Karpas-422 (cell line): ENCODE data around the gene SUSD3. TPM values are rescaled to one million over a fixed set of nuclear protein-coding genes. Genes with fewer than 3 reads are reported as not detected.

Experiments
- DNase-seq: peaks from one replicate; pipeline ENCODE4 v3.0.0-alpha.2; 2015
- H2AFZ ChIP-seq: fragments of 200-600 bp; sonication (generic); 2 replicates; pipeline ENCODE4 v1.6.1; 2014; ENCODE audit warnings: antibody characterized with exemption, low read length, mixed read lengths
- H3K27ac ChIP-seq: fragments of 200-600 bp; sonication (generic); 2 replicates; pipeline ENCODE4 v1.5.1; 2014; ENCODE audit warnings: mild to moderate bottlenecking, low read length, moderate library complexity
- H3K27me3 ChIP-seq: fragments of 200-600 bp; sonication (generic); 2 replicates; pipeline ENCODE4 v1.6.1; 2014; ENCODE audit warnings: low read length, mixed read lengths
- H3K36me3 ChIP-seq: fragments of 200-600 bp; sonication (generic); 2 replicates; pipeline ENCODE4 v1.6.1; 2014; ENCODE audit warnings: low read length, mixed read lengths; ENCODE audit not compliant: insufficient read depth
- H3K4me1 ChIP-seq: fragments of 200-600 bp; sonication (generic); 2 replicates; pipeline ENCODE4 v1.6.1; 2014; ENCODE audit warnings: mild to moderate bottlenecking, low read length, mixed read lengths
- H3K4me2 ChIP-seq: fragments of 200-600 bp; sonication (generic); 2 replicates; pipeline ENCODE4 v1.6.1; 2014; ENCODE audit warnings: low read length, low read depth, mild to moderate bottlenecking; ENCODE audit not compliant: poor library complexity, severe bottlenecking
- H3K4me3 ChIP-seq: fragments of 200-600 bp; sonication (generic); 2 replicates; pipeline ENCODE4 v1.5.1; 2014; ENCODE audit warnings: mild to moderate bottlenecking, antibody characterized with exemption, low read length, mixed read lengths
- H3K79me2 ChIP-seq: fragments of 200-600 bp; sonication (generic); 2 replicates; pipeline ENCODE4 v1.6.1; 2014; ENCODE audit warnings: mild to moderate bottlenecking, low read length, mixed read lengths
- H3K9ac ChIP-seq: fragments of 200-600 bp; sonication (generic); 2 replicates; pipeline ENCODE4 v1.6.0; 2014; ENCODE audit warnings: low read length
- H3K9me2 ChIP-seq: fragments of 200-600 bp; sonication (generic), shearing (Covaris generic); replicated peaks from 2 replicates; pipeline ENCODE4 v1.6.0; 2014; ENCODE audit warnings: mild to moderate bottlenecking, low read length, moderate library complexity; ENCODE audit not compliant: insufficient read depth
- H3K9me3 ChIP-seq: fragments of 300-700, 200-600 bp; sonication (generic); 2 replicates; pipeline ENCODE4 v1.6.1; 2014; ENCODE audit warnings: low read length, mixed read lengths
- H4K20me1 ChIP-seq: fragments of 200-600 bp; sonication (generic); 2 replicates; pipeline ENCODE4 v1.6.1; 2014; ENCODE audit warnings: mild to moderate bottlenecking, antibody characterized with exemption, low read length, low read depth; ENCODE audit not compliant: insufficient read depth
- total RNA-seq: library from RNA; depleted of rRNA; stranded (reverse); fragments of >200 nt; shearing (Covaris generic); gene quantifications from 2 replicates; pipeline ENCODE4 v1.2.3, GENCODE V29; 2014; ENCODE audit warnings: low replicate concordance

Gene SUSD3
- total RNA-seq, 1 experiment from 2014 or later: 6.2 TPM

DNA sequence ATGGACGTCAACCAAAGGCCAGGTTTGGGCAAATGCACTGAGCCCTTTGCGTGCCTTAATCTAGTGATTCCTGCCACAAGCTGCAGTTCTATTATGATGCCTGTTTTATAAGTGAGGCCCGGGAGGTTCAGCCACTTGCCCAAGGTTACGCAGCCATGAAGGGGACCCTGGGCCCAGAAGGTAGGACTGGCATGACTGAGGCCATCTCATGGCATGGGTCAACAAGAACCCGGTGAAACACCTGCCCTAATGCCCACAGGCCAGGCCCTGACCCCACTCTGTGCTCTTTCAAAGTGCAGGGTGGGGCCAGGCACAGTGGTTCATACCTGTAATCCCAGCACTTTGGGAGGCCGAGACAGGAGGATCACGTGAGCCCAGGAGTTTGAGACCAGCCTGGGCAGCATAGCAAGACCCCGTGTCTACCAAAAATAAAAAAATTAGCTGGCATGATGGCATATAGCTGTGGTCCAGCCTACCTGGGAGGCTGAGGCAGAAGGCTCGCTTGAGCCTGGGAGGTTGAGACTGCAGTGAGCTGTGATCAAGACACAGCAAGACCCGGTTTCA is 66.9 kb downstream of the SUSD3 start:
- Histone ChIP-seq H3K9ac (no peak overlapping the region), H3K4me1 (peaks cover 3% of the 10 kb centered on the region), H3K9me2 (no peaks in the 10 kb centered on the region), H3K27me3 (no peaks in the 10 kb centered on the region), H3K4me3 (no peak overlapping the region), H3K27ac (no peak overlapping the region), H3K79me2 (no peaks in the 10 kb centered on the region), H3K9me3 (no peaks in the 10 kb centered on the region), H3K4me2 (no peak overlapping the region), H4K20me1 (no peaks in the 10 kb centered on the region), H2AFZ (no peak overlapping the region), H3K36me3 (no peaks in the 10 kb centered on the region)
- DNase-seq: no peak

DNA sequence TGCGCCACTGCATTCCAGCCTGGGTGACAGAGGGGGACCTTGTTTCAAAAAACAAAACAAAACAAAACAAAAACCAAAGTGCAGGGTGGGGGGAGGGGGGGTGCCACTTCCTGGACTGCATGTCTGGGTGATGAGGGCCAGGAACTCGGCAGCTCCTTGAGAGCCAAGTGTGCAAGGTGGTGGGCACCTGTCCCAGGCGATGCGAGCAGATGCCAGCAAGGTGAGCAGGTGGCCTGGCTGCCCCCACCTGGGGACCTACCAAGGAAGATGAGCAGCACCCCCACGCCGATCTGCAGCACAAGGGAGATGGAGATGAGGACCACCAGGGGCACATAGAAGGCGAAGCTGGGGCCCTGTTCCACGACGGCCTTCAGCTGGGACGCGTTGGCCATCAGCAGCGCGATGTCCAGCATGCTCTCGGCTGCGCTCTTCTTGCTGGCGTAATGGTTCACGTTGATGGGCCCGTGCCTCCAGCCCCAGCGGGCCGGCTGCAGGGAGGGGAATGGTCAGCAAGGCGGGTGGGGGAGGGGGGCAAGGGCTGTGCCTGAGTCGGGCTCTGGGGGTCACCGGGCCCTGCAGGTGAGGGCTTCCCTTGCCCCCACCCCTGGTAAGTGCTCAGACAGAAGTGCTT is 67.8 kb downstream of the SUSD3 start:
- Histone ChIP-seq H3K27me3 (no peaks in the 10 kb centered on the region), H3K4me2 (no peak overlapping the region), H3K27ac (no peak overlapping the region), H3K4me3 (no peak overlapping the region), H3K4me1 (no peaks in the 10 kb centered on the region), H3K36me3 (no peaks in the 10 kb centered on the region), H3K9me2 (no peaks in the 10 kb centered on the region), H3K9ac (no peak overlapping the region), H3K79me2 (no peaks in the 10 kb centered on the region), H2AFZ (no peak overlapping the region), H3K9me3 (no peaks in the 10 kb centered on the region), H4K20me1 (no peaks in the 10 kb centered on the region)
- no peak for DNase-seq

GRCh38 chr9:93126825-93127368 is 68.4 kb downstream of the SUSD3 start:
- H3K79me2 ChIP-seq: no peaks in the 10 kb centered on the region
- no peaks in the 10 kb centered on the region for H3K9me2 ChIP-seq
- no peaks in the 10 kb centered on the region for H3K4me1 ChIP-seq
- DNase-seq: no peak
- no peaks in the 10 kb centered on the region for H3K9me3 ChIP-seq
- no peaks in the 10 kb centered on the region; the same call in 1 of the 2 replicates for H4K20me1 ChIP-seq
- H3K4me3 ChIP-seq: no peak overlapping the region
- H3K27ac ChIP-seq: no peak overlapping the region
- no peak overlapping the region for H2AFZ ChIP-seq
- no peak overlapping the region for H3K4me2 ChIP-seq
- H3K27me3 ChIP-seq: no peaks in the 10 kb centered on the region
- no peak overlapping the region for H3K9ac ChIP-seq
- no peaks in the 10 kb centered on the region for H3K36me3 ChIP-seq

- peaks cover 4% of the 10 kb centered on the region; the same call in 1 of the 2 replicates for H4K20me1 ChIP-seq
- no peak overlapping the region for H3K4me2 ChIP-seq
- H3K9ac ChIP-seq: no peak overlapping the region
- H3K27me3 ChIP-seq: no peaks in the 10 kb centered on the region
- no peaks in the 10 kb centered on the region for H3K4me1 ChIP-seq
- H3K79me2 ChIP-seq: no peaks in the 10 kb centered on the region
- no peaks in the 10 kb centered on the region for H3K36me3 ChIP-seq
- no peaks in the 10 kb centered on the region for H3K9me3 ChIP-seq
- no peaks in the 10 kb centered on the region for H3K9me2 ChIP-seq
- H3K4me3 ChIP-seq: no peak overlapping the region
- no peak for DNase-seq
- H3K27ac ChIP-seq: no peak overlapping the region
- no peak overlapping the region for H2AFZ ChIP-seq
Measured at GRCh38 chr9:93127395-93127911, 69.0 kb downstream of the SUSD3 start.

GRCh38 chr9:93128011-93128714 is 69.7 kb downstream of the SUSD3 start:
- H3K4me2 ChIP-seq: no peak overlapping the region
- H3K4me3 ChIP-seq: no peak overlapping the region
- H4K20me1 ChIP-seq: peaks cover 6% of the 10 kb centered on the region; the same call in 1 of the 2 replicates
- H3K79me2 ChIP-seq: no peaks in the 10 kb centered on the region
- no peak overlapping the region for H3K9ac ChIP-seq
- no peaks in the 10 kb centered on the region for H3K9me3 ChIP-seq
- H2AFZ ChIP-seq: no peak overlapping the region
- no peak overlapping the region for H3K27ac ChIP-seq
- no peak for DNase-seq
- no peaks in the 10 kb centered on the region for H3K9me2 ChIP-seq
- no peaks in the 10 kb centered on the region for H3K36me3 ChIP-seq
- peaks cover 4% of the 10 kb centered on the region for H3K4me1 ChIP-seq
- no peaks in the 10 kb centered on the region for H3K27me3 ChIP-seq

DNA sequence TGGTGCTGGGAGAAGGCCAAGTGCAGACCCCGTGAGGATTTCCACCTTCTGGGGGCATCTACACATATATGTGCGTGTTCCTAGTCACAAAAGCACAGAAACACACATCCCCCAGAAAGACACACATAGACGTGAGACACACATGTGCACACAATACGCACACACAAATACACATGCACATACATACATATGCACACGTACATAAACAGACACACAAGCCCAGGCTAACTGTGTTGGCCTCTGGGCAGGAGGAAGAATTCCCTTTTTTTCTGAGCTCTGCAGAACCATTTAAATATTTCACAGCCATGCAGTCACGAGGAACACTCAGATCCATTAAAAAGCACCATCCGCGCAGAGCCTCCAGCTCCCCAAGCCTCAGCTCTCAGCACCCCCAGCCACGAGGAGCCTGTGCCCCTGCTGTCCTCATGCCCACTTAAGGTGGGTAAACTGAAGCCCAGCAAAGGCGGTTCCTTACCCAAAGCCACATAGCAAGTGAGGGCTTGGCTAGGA is 70.3 kb downstream of the SUSD3 start:
- no peak overlapping the region for H3K4me3 ChIP-seq
- no peaks in the 10 kb centered on the region for H3K9me2 ChIP-seq
- no peak overlapping the region for H3K4me2 ChIP-seq
- no peaks in the 10 kb centered on the region for H3K9me3 ChIP-seq
- H4K20me1 ChIP-seq: peaks cover 6% of the 10 kb centered on the region; the same call in 1 of the 2 replicates
- H3K27ac ChIP-seq: no peak overlapping the region
- DNase-seq: no peak
- H3K36me3 ChIP-seq: no peaks in the 10 kb centered on the region
- peaks cover 10% of the 10 kb centered on the region for H3K4me1 ChIP-seq
- H3K79me2 ChIP-seq: no peaks in the 10 kb centered on the region
- H3K27me3 ChIP-seq: no peaks in the 10 kb centered on the region
- H3K9ac ChIP-seq: no peak overlapping the region
- H2AFZ ChIP-seq: no peak overlapping the region

- Histone ChIP-seq H3K27ac (no peak overlapping the region), H3K4me3 (no peak overlapping the region), H4K20me1 (peaks cover 6% of the 10 kb centered on the region; the same call in 1 of the 2 replicates), H2AFZ (no peak overlapping the region), H3K9ac (no peak overlapping the region), H3K9me3 (no peaks in the 10 kb centered on the region), H3K36me3 (no peaks in the 10 kb centered on the region), H3K79me2 (no peaks in the 10 kb centered on the region), H3K4me2 (no peak overlapping the region), H3K4me1 (peaks cover 12% of the 10 kb centered on the region), H3K9me2 (no peaks in the 10 kb centered on the region), H3K27me3 (no peaks in the 10 kb centered on the region)
- DNase-seq: no peak
Measured at GRCh38 chr9:93129286-93129685, 70.8 kb downstream of the SUSD3 start.
